ENCODE data around the gene ERGIC3.
"Not testable (repeated sequence)": the region's sequence is repeated elsewhere in the genome, so short reads cannot be mapped to it uniquely, and the experiment has no call there.

Gene ERGIC3

GRCh38 chr20:35523298-35523888 is 18.5 kb upstream of the ERGIC3 start:
- DNase-seq = peak in 1 of 2 donors; percentile 18

DNA sequence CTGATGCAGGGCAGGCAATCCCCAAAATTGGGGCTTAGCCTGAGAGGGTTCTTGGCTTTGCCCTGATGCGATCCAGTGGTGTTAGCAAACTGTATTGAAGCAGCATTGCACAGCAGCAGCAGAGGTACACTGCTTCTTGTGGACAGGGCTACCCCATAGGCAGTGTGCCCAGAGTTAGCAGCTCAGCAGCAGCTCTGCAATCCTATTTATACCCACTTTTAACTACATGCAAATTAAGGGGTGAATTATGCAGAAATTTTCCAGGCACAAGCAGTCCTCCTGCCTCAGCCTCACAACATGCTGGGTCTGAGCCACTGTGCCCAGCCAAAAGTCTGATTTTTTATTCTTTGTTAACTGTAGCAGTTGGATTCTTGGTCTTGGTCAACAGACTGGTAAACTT is 16.2 kb upstream of the ERGIC3 start:
- no peak for DNase-seq

DNA sequence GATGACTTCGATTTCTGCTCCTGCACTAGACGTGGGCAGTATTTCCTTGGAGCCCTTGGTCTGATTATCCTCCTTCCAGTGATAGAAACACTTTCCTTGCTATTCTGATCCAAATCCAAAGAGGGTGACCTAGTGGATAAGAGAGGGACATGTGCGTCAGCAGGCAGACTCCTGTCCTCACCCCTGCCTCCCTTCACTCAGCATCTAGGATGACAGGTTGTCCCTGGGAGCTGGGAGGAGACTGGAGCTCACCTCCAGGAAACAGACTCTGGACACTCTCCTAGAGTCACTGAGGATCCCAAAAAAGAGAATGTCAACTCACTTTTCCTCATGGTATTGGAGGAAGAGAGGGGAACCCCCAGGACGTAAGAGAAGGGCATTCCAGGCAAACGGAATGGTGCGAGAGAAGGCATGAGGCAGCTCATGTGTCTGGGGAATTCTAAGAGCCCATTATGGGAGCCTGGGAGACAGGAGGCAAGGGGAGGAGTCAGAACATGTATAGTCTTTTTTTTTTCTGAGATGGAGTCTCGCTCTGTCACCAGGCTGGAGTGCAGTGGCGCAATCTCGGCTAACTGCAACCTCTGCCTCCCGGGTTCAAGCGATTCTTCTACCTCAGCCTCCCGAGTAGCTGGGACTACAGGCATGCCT is 14.6 kb upstream of the ERGIC3 start:
- DNase-seq = no peak

- DNase-seq = no peak
Measured at GRCh38 chr20:35529552-35529951, 12.3 kb upstream of the ERGIC3 start, which contains the start of gene C20orf173. TSS of gene C20orf173 (minus strand) at chr20:35529652. CDS start at chr20:35529373, 279 bp downstream.

DNA sequence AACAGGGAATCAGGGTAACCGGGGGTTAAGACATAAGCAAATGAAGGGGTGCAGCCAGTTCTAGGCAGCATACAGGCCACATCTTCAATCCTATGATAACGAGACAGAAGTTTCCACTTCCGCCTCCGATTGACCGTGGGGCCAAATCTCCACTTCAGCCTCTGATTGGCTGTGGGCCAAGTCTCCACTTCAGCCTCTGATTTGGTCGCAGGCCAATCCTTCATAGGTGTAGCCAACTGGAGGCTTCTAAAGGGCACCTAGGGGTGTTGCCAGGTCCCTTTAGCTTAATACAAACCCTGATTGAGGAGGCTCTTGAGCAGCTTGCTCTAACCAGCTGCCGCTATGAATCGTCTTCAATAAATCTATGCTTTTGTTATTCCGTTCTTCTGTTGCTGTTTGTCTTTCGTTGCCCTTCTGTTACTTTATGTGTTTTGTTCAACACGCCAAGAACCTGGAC is 2.1 kb upstream of the ERGIC3 start:
- DNase-seq = peak in 1 of 2 donors; percentile 55

GRCh38 chr20:35541118-35541782 is 628 bp upstream of the ERGIC3 start:
- no peak for DNase-seq

DNA sequence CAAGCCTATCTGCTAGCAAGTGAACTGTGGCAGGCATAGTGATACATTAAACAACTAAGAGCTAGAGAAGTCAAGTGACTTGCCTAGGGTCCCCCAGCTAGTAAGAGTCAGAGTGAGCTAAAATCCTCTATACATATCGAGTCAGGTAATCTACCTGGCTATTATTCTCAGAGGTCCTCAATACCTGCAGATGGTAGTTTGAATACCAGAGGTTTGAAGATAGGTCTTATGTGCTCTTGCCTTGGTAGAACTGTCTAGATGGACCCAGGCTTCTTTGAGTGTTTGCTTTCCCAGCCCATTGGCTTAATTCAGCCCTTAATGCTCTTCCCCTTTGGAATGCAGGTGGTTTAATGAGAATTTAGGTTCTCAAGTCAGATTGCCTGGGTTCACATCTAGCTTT is 1.1 kb downstream of the ERGIC3 start:
- DNase-seq = no peak

DNA sequence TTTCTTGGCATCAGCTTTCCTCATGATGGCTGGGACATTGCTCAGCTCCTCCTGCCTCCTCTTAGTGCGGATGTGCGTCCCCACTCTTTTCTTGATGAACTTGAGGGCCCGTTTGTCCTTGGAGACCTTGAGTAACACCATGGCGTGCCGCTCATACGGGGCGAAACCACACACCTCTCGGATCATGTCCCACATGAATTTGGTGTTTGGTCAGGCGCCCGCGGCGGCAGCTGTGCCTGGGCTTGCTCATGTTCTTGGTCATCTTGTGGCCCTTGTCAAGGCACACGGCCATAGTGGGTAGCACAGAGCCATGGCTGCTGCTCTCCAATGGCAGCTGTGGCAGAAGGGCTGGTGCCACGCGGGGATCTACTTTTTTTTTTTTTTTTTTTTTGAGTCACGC is 2.6 kb downstream of the ERGIC3 start:
- DNase-seq = no peak

DNA sequence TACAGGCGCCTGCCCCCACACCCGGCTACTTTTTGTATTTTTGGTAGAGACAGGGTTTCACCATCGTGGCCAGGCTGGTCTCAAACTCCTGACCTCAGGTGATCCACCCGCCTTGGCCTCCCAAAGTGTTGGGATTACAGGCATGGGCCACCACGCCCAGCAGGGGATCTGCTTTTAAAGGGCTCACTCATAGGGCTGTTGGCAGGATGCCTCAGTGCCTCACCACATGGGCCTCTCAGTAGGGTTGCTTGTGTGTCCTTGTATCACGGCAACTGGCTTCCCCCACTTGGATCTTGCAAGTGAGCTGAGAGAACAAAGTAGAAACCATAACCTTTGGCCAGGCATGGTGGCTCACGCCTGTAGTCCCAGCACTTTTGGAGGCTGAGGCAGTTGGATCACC is 3.1 kb downstream of the ERGIC3 start:
- not testable (repeated sequence) for DNase-seq

- DNase-seq = no peak
Measured at GRCh38 chr20:35546127-35546526, 4.2 kb downstream of the ERGIC3 start.

- no peak for DNase-seq
Measured at GRCh38 chr20:35547329-35547728, 5.5 kb downstream of the ERGIC3 start.

DNA sequence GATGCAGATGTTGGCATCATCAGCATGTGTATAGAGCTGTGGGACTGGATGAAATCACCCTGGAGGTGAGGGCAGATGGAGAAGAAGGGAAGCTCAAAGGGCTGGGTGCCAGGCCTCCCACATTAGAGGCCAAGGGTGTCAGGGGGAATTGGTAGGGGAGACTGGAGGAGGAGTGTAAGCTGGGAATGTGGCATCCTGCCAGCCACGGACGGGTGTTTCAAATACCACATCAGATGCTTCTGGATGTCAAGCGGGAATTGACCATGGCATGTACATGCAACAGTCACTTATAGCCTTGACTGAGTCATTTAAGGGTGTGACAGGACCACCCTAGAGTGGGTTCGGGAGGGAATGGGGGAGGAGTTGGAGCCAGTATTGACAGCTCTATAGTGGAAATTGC is 9.6 kb downstream of the ERGIC3 start:
- no peak for DNase-seq

- no peak for DNase-seq
Measured at GRCh38 chr20:35552914-35553313, 11.0 kb downstream of the ERGIC3 start.

GRCh38 chr20:35555461-35555860 is 13.6 kb downstream of the ERGIC3 start:
- DNase-seq = not testable (repeated sequence)

- DNase-seq = no peak
Measured at GRCh38 chr20:35555951-35556645, 14.2 kb downstream of the ERGIC3 start.

- no peak for DNase-seq
Measured at GRCh38 chr20:35556871-35557270, 15.0 kb downstream of the ERGIC3 start.

GRCh38 chr20:35558451-35558850 is 16.6 kb downstream of the ERGIC3 start:
- no peak for DNase-seq

- DNase-seq = no peak
Measured at GRCh38 chr20:35559042-35559693, 17.3 kb downstream of the ERGIC3 start.

DNA sequence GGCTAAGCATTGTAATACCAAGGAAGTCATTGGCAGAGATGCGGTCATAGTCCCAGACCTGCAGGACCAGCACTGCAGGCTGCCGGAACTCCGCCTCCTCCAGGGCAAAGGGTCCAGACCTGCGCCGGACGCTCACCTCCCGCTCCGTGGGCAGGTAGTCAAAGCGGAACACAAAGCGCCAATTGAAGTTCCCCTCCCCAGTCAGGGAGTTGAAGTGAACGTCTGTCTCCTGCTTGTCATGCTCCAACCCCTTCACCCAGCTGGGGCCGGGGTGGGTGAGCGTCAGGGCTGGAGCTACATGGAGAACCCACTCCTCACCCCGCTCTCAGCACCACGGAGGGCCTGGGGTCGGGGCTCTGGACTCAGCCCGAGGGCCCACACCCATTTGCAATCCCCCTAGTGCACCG is 18.2 kb downstream of the ERGIC3 start:
- no peak for DNase-seq

- no peak for DNase-seq
Measured at GRCh38 chr20:35560541-35560940, 18.7 kb downstream of the ERGIC3 start.

DNA sequence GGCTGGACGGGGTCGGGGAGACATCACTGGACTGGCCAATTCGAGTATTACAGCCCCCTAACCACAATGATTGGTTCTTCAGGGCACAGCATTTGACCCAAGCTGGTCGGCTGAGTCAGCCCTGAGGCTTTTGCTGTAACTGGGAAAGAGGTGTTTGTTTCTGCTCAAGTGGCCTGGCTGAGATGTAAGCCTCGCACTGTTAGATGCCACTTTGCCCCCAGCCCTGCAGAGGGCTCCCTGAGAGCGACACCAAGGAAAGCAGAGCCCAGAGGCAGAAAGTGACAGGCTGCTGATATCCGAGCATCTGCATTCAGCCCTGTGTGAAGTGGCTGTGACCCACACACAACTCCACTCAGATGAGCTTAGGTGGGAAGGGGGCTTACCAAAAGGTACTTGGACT is 19.4 kb downstream of the ERGIC3 start:
- peak in 1 of 2 donors; percentile 17 for DNase-seq

GRCh38 chr20:35561671-35562070 is 19.8 kb downstream of the ERGIC3 start:
- no peak for DNase-seq

DNA sequence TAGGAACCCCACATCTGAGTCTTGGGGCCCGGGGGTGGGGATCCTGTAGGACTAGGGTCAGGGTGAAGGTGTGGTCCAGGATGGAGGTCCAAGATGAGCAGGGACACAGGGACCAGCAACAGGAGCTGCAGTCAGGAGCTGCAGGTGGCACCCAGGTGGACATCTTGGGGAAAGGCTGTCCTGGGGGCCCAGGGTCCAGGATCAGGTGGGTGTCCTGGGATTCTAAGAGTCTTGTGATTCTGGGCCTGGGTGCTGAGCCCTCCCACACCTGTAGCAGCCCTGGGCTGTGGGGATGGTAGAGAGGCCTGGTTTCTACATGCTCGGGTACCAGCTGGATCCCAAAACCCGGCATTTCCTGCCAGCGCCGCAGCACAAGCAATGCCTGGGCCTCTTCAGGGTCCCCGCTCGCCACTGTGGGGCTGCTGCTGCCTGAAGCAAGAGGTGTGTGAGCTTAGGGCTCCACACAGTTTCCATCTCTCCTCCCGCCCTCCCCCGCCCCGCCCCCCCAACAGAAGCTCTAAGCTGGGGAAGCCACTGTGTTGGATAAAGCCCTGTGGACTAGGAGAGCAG is 20.7 kb downstream of the ERGIC3 start:
- DNase-seq = no peak

Measured in CD4-positive, alpha-beta T cell treated with Interleukin-1 beta for 1 hour (primary cell).